Measurements from ENCODE around the gene TMEM272. TPM values are rescaled to one million over a fixed set of nuclear protein-coding genes. Genes with fewer than 3 reads are reported as not detected.
"Not testable (repeated sequence)": the region's sequence is repeated elsewhere in the genome, so short reads cannot be mapped to it uniquely, and the experiment has no call there.

The TMEM272 gene
- total and polyA plus RNA-seq, 8 donors = 0.13 to 0.42 (median 0.25) TPM; not detected in 1

DNA sequence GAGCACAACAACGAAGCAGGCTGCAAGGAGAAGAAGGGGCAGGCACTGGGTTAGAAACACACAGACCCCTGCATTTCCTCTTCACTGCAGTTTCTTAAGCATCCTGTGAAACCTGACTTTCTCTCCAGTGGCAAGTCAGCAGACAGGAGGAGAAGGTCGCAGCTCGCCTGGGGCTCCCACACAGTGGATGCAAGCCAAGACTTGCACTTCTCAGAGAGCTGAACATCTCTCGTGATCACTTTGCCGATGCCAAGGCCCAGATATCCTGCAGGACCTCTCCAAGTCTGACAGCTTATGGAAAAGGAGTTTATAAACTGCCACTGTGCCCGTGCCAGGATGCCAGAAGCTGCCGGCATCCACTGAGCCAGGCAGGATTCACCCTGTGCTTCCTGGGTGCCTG lies 18.4 kb downstream of the TMEM272 start:
- TF ChIP-seq, protein P1, sequence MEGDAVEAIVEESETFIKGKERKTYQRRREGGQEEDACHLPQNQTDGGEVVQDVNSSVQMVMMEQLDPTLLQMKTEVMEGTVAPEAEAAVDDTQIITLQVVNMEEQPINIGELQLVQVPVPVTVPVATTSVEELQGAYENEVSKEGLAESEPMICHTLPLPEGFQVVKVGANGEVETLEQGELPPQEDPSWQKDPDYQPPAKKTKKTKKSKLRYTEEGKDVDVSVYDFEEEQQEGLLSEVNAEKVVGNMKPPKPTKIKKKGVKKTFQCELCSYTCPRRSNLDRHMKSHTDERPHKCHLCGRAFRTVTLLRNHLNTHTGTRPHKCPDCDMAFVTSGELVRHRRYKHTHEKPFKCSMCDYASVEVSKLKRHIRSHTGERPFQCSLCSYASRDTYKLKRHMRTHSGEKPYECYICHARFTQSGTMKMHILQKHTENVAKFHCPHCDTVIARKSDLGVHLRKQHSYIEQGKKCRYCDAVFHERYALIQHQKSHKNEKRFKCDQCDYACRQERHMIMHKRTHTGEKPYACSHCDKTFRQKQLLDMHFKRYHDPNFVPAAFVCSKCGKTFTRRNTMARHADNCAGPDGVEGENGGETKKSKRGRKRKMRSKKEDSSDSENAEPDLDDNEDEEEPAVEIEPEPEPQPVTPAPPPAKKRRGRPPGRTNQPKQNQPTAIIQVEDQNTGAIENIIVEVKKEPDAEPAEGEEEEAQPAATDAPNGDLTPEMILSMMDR (IDR thresholded peaks at IDR 0.05) = no peak
- Histone ChIP-seq H3K36me3 (no peaks in the 10 kb centered on the region), H3K27me3 (no peaks in the 10 kb centered on the region), H3K27ac (peak overlapping the region in 1 of 2 donors; percentile 88), H3K4me3 (no peak overlapping the region), H3K9me3 (no peaks in the 10 kb centered on the region), H3K4me1 (peaks cover 2 to 67% of the 10 kb centered on the region in 2 donors)
- ATAC-seq (no peak), DNase-seq (no peak)
- intact Hi-C loops (cut with DNase I) = no loop called here

DNA sequence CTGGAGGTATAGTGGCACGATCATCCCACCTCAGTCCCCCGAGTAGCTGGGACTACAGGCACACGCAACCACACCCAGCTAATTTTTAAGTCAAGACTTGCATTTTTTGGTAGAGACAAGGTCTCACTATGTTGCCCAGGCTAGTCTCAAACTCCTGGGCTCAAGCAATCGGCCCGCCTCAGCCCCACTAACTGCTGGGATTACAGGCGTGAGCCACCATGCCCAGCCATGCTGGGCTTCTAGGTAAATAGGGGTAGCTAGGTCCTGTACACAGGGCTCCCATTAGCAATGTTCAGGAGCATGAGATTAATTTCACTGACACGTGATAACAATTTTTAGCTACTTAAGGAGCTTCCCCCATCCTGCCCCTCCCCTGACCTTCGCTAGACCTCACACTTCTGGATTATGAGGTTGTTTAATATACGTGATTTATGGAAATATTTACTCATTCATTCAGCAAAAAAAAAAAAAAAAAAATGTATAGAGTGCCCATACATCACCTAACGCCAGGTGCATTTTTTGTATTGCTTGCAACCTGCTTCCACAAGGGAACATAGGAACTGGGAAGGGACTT lies 19.2 kb downstream of the TMEM272 start:
- ATAC-seq = no peak
- H3K27ac ChIP-seq = peak overlapping the region; percentile 13 to 88
- intact Hi-C loops (cut with DNase I) = no loop called here
- H3K4me3 ChIP-seq = no peak overlapping the region
- H3K36me3 ChIP-seq = no peaks in the 10 kb centered on the region
- peaks cover 2 to 76% of the 10 kb centered on the region in 2 donors for H3K4me1 ChIP-seq
- DNase-seq = no peak
- TF ChIP-seq, protein P1 (IDR thresholded peaks at IDR 0.05) = no peak
- H3K27me3 ChIP-seq = no peaks in the 10 kb centered on the region
- H3K9me3 ChIP-seq = no peaks in the 10 kb centered on the region

DNA sequence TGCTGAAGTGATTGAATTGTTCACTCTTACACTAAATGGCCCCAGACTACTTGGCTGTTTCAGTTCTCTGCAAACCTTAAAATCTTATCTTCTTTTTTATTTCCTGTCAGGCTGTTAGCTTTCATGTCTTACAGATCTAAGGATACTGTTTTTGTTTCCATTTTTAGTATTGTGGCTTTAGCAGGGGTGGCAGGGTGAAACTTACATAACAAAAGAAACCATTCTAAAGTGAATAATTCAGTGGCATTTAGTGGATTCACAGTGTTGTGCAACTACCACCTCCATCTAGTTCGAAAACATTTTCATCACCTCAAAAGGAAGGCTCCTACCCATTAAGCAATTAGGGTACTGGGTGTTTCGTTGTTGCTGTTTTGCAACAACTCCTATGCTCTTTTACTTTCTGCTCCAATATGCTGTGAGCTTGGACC lies 19.8 kb downstream of the TMEM272 start:
- intact Hi-C loops (cut with DNase I) = no loop called here
- H3K36me3 ChIP-seq = no peaks in the 10 kb centered on the region
- peaks cover 2 to 79% of the 10 kb centered on the region in 2 donors for H3K4me1 ChIP-seq
- H3K4me3 ChIP-seq = no peak overlapping the region
- H3K27me3 ChIP-seq = no peaks in the 10 kb centered on the region
- DNase-seq (no peak), ATAC-seq (no peak)
- H3K27ac ChIP-seq = peak overlapping the region; percentile 13 to 88
- H3K9me3 ChIP-seq = no peaks in the 10 kb centered on the region
- TF ChIP-seq, protein P1 (IDR thresholded peaks at IDR 0.05) = no peak

DNA sequence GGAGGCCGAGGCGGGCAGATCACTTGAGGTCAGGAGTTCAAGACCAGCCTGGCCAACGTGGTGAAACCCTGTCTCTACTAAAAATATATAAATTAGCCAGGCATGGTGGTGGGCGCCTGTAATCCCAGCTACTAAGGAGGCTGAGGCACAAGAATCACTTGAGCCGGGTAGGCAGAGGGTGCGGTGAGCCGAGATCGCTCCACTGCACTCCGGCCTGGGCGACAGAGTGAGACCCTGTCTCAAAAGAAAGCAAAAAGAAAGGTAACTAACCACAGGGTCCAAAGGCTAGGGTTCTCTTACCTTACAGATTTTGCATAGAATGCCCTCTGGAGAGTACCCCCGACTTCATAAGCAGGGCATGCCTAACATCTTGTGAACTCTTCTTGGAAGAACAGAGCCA lies 20.3 kb downstream of the TMEM272 start:
- DNase-seq; H3K9me3 ChIP-seq; H3K4me3 ChIP-seq; intact Hi-C loops (cut with DNase I); ATAC-seq; H3K36me3 ChIP-seq; H3K27me3 ChIP-seq: not testable (repeated sequence)
- H3K4me1 ChIP-seq = peaks cover 2 to 79% of the 10 kb centered on the region in 2 donors
- H3K27ac ChIP-seq = peak overlapping the region in 1 of 2 donors; percentile 88

DNA sequence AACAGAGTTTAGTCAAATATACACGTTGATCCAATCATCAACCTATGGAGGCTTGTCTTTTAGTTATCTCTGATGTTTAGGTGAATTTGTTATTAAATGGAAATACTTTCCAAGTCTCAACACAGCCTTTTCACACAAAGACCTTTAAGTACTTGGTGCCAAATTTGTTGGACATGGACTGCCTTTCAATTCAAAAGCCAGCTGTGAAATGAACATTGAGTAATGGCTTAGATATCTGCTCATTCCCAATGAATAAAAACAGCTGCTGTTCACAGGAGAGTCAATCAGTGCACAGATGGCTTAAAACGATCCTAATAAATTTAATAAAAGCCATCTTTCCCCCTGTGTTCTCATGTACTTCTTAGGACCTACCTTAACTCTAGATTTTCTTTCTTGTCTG lies 21.1 kb downstream of the TMEM272 start:
- peak overlapping the region in 1 of 2 donors; percentile 88 for H3K27ac ChIP-seq
- DNase-seq = no peak

More for the DNA sequence above, 21.1 kb downstream of the TMEM272 start:
- Histone ChIP-seq H3K4me3 (no peak overlapping the region), H3K9me3 (no peaks in the 10 kb centered on the region), H3K27me3 (no peaks in the 10 kb centered on the region), H3K4me1 (peaks cover 2 to 80% of the 10 kb centered on the region in 2 donors), H3K36me3 (no peaks in the 10 kb centered on the region)
- intact Hi-C loops (cut with DNase I) = no loop called here
- no peak for ATAC-seq
- TF ChIP-seq, protein P1 (IDR thresholded peaks at IDR 0.05) = no peak

Data from left lung (tissue), 10 donors.